ENCODE measurements around the gene CANT1. TPM values are rescaled to one million over a fixed set of nuclear protein-coding genes. Genes with fewer than 3 reads are reported as not detected.

Gene CANT1
- total RNA-seq, 1 experiment from 2014 or later: 116 TPM

GRCh38 chr17:78976907-78977680 is 32.5 kb downstream of the CANT1 start:
- Histone ChIP-seq H4K20me1 (ENCODE audit: insufficient read depth) (no peaks in the 10 kb centered on the region; the same call in 1 of the 2 replicates), H3K4me3 (peak overlapping the region; percentile 81; the same call in 1 of the 2 replicates), H3K9me2 (ENCODE audit: insufficient read depth) (no peaks in the 10 kb centered on the region), H3K27me3 (ENCODE audit: insufficient read depth, low read depth) (no peaks in the 10 kb centered on the region), H3K4me1 (replicated peaks; ENCODE audit: insufficient read depth) (peaks cover 21% of the 10 kb centered on the region), H3K4me2 (peak overlapping the region; percentile 92), H3K27ac (no peak overlapping the region), H3K36me3 (ENCODE audit: low read depth) (no peaks in the 10 kb centered on the region), H2AFZ (no peak overlapping the region), H3K79me2 (ENCODE audit: low read depth) (peaks cover 33% of the 10 kb centered on the region), H3F3A (ENCODE audit: insufficient read depth, low read depth) (no peaks in the 10 kb centered on the region; the same call in 1 of the 2 replicates), H3K9me3 (ENCODE audit: insufficient read depth, low read depth) (no peaks in the 10 kb centered on the region)
- ChIA-PET POLR2A (ENCODE audit: unreplicated experiment) (no interaction called here), CTCF (no interaction called here)
- intact Hi-C loops (cut with micrococcal nuclease; ENCODE audit: unreplicated experiment): no loop called here
- TF ChIP-seq EZH2 (IDR thresholded peaks at IDR 0.05; ENCODE audit: low read depth): no peak
- TF ChIP-seq CTCF (conservative IDR thresholded peaks at IDR 0.05): no peak
- BruUV-seq (replicated peaks): no TSS peak
- no peak for DNase-seq

GRCh38 chr17:78974635-78975591 is 34.7 kb downstream of the CANT1 start:
- Histone ChIP-seq H3K4me2 (no peak overlapping the region), H3K27me3 (ENCODE audit: insufficient read depth, low read depth) (no peaks in the 10 kb centered on the region), H3K27ac (0 out of 2 replicates have a peak overlapping the region, but pooled peaks have one; percentile 16), H3K9me2 (ENCODE audit: insufficient read depth) (no peaks in the 10 kb centered on the region), H3K9me3 (ENCODE audit: insufficient read depth, low read depth) (no peaks in the 10 kb centered on the region), H3K36me3 (ENCODE audit: low read depth) (no peaks in the 10 kb centered on the region), H2AFZ (no peak overlapping the region), H3K4me3 (no peak overlapping the region), H4K20me1 (ENCODE audit: insufficient read depth) (no peaks in the 10 kb centered on the region; the same call in 1 of the 2 replicates), H3K4me1 (replicated peaks; ENCODE audit: insufficient read depth) (peaks cover 17% of the 10 kb centered on the region), H3K79me2 (ENCODE audit: low read depth) (peaks cover 43% of the 10 kb centered on the region), H3F3A (ENCODE audit: insufficient read depth, low read depth) (no peaks in the 10 kb centered on the region)
- TF ChIP-seq EZH2 (IDR thresholded peaks at IDR 0.05; ENCODE audit: low read depth) (no peak), CTCF (conservative IDR thresholded peaks at IDR 0.05) (no peak)
- CTCF ChIA-PET: no interaction called here
- no peak for DNase-seq
- no TSS peak for BruUV-seq (replicated peaks)
- POLR2A ChIA-PET (ENCODE audit: unreplicated experiment): no interaction called here
- intact Hi-C loops (cut with micrococcal nuclease; ENCODE audit: unreplicated experiment): loop anchor here (5.0 kb wide), 1 partner anchor 43 kb away; no protein-coding TSS in a partner anchor

- H4K20me1 ChIP-seq (ENCODE audit: insufficient read depth): no peaks in the 10 kb centered on the region; the same call in 1 of the 2 replicates
- H3K79me2 ChIP-seq (ENCODE audit: low read depth): peaks cover 35% of the 10 kb centered on the region
- H3K36me3 ChIP-seq (ENCODE audit: low read depth): no peaks in the 10 kb centered on the region
- no peak overlapping the region for H3K27ac ChIP-seq
- ChIA-PET POLR2A (ENCODE audit: unreplicated experiment) (interaction anchor here (0.6 kb wide), 1 partner anchor 73 kb away, joined by 5 read pairs; no protein-coding TSS in a partner anchor), CTCF (no interaction called here)
- intact Hi-C loops (cut with micrococcal nuclease; ENCODE audit: unreplicated experiment): loop anchor here (5.0 kb wide), 1 partner anchor 42 kb away; no protein-coding TSS in a partner anchor
- no peaks in the 10 kb centered on the region for H3K9me2 ChIP-seq (ENCODE audit: insufficient read depth)
- no peak overlapping the region for H2AFZ ChIP-seq
- no peak overlapping the region for H3K4me2 ChIP-seq
- H3K4me3 ChIP-seq: no peak overlapping the region
- no TSS peak for BruUV-seq (replicated peaks)
- no peak for TF ChIP-seq CTCF (conservative IDR thresholded peaks at IDR 0.05)
- TF ChIP-seq EZH2 (IDR thresholded peaks at IDR 0.05; ENCODE audit: low read depth): no peak
- DNase-seq: no peak
- no peaks in the 10 kb centered on the region for H3F3A ChIP-seq (ENCODE audit: insufficient read depth, low read depth)
- no peaks in the 10 kb centered on the region for H3K9me3 ChIP-seq (ENCODE audit: insufficient read depth, low read depth)
- peaks cover 16% of the 10 kb centered on the region; the same call in 1 of the 2 replicates for H3K4me1 ChIP-seq (replicated peaks; ENCODE audit: insufficient read depth)
- no peaks in the 10 kb centered on the region for H3K27me3 ChIP-seq (ENCODE audit: insufficient read depth, low read depth)
Observed at GRCh38 chr17:78973792-78974520, 35.6 kb downstream of the CANT1 start.

Data from PC-9 (cell line).